Embryonic facial prominence (tissue), 1 donor: ENCODE data around the gene FRY.

Experiments used
- DNase-seq: peaks from one replicate; pipeline ENCODE4 v3.0.0-alpha.2; 2016; ENCODE audit errors: extremely low spot score

The FRY gene

DNA sequence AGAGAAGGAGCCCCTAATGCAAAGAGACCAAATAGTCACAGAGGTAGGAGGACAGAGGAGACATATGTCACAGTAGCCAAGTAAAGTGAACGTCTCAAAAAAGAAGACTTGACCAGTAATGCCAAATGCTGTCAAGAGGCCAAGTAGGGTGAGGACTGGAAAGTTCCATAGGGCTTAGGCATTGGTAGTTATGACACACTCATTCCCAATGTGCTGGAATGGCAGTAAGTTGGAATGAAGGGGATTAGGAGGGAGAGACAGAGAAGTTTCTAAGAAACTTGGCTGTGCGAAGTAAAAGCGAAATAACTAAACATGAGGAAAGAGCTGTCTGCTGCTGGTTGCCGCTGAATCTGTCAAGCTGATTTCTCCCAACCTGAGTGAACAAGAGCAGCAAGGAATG lies 14.9 kb upstream of the FRY start:
- DNase-seq = no peak

GRCh38 chr13:32017474-32017873 lies 14.1 kb upstream of the FRY start:
- DNase-seq = no peak

- DNase-seq = no peak
Measured at GRCh38 chr13:32019612-32020233, 11.9 kb upstream of the FRY start.

- DNase-seq = no peak
Measured at GRCh38 chr13:32021785-32022184, 9.8 kb upstream of the FRY start.

DNA sequence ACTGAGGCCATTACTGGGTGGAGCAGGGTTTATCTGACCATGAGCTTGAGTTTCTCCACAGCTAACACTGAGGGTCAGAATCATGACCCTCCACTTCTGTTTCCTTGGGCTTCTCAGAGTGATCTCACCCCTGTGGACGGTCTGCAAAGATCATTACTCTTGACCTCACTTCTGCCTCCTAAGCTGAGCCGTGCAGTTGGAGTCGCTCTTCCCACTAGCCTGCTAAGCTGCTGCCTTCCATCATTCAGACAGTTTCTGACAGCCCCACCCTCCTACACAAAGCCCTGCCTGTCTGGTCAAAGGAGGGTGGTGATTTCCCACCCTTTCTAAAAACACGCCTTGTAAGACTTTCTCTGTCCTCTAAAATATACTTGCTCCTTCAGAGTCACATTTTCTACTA lies 9.3 kb upstream of the FRY start:
- DNase-seq = no peak

GRCh38 chr13:32023096-32023495 lies 8.5 kb upstream of the FRY start:
- DNase-seq = no peak

- no peak for DNase-seq
Measured at GRCh38 chr13:32023698-32024097, 7.9 kb upstream of the FRY start.

- DNase-seq = no peak
Measured at GRCh38 chr13:32024750-32025149, 6.8 kb upstream of the FRY start.

DNA sequence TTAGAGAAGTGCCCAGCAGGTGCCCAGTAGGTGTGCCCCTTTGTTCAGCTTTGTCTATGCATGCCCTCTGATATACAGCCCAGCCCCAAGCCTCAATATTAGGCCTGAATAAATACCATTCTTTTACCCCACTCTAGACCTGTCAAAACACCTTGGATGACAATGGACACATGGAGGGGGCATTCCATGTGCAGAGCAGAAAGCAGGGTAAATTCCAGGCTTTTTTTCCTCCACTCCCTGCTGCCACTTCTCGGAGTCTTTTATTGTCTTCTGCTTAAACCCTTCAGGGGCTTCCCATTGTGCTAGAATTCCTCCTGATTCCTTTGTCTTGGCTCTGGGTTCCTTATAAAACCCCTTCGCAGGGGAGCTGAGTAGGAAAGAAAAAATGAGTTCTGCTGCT lies 5.8 kb upstream of the FRY start:
- DNase-seq = no peak

DNA sequence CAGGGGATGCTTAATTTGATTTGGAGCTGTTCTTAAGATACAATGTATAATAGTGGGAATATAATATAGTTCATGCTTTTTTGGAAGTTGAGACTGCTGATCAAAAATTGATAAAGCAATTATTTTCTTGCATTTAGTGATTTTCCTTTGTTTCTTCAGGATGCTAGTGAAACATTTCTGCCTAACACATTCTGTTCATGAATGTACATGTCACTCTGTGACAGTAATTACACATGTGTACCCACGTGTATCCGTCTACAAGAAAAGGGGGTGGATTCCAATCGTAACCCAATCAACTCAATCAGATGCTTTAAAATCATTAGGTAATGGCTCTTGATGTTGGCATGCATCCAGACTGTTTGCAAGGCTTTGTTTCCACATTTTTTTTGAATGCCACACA lies 5.0 kb upstream of the FRY start:
- DNase-seq = no peak

DNA sequence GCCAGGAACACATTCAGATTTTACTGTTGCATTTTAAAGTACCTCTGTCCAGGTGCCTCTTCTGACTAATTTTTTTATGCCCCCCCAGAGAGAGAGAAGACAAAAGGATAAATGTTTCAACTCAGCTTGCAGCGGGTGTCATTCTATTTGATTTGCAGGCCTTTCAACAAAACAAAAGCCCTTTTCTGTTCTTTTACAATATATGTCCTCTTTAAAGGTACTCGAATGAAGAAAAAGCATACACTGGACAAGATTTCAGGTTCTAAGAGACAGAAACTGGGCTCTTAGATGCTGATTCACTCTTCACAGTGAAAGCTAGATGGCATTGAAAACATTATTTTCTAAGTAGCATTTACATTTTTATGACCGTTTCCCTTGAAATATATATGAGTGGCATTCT lies 2.9 kb upstream of the FRY start:
- no peak for DNase-seq

- no peak for DNase-seq
Measured at GRCh38 chr13:32029684-32030083, 1.9 kb upstream of the FRY start.

DNA sequence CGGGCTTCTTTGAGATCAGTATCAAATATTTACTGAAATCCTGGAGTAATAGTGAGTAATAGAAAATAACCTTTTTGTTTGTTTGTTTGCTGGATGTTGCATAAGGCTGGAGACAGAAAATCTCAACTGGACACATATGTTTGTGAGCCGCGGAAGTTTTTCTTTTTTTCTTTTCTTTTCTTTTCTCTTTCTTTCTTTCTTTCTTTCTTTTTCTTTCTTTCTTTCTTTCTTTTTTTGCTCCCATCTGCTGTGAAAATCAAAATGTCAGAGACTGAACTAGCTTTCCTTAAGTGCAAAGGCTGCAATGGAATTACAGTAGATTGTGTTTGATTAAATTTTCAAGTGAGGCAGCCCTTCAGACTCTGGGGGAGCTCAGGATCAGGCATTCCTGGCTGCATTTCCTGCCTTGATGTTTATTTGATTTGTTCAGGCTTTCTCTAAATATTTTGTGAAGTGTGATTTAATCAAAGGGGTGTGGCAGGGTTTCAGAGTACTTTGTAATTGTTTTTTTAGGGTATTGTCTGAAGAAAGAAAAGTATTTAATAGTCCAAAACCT lies 319 bp downstream of the FRY start:
- no peak for DNase-seq

DNA sequence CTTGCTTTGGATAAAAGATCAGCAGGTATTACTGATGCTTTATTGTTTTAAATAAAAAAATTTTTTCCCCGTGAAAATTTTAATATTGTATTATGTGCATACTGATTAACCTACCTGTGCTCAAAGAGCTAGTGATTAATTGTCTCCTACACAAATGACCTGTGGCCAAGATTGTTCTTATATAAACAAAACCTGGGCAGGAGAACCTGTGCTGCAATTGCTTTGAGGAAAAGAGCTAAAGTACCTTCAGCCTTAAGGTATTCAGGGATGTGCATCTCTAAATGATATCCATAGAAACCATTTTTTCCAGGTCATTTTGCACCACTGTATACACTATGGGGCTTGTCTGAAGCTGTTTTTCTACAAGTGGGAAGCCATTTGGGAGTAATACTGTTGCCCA lies 1.2 kb downstream of the FRY start:
- DNase-seq = no peak

GRCh38 chr13:32033744-32034143 lies 2.2 kb downstream of the FRY start:
- DNase-seq = no peak

DNA sequence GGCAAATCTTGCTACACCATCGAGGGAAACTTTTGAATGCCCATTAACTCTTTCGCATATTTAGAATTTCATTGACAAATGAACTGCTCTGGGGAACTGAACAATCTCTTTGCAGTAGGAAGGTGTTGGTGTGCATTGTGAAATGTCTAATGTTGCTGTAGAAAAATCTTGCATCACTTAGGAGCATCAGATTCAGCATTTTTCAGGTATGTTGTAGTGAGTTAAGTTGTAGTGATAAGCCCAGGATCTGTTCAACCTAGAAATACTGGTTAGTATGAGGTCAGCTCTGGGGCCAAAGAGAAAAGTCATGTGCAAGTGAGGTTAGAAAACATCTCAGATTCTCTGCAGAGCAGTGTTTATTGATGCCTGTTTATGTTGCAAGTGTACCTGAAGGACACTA lies 4.1 kb downstream of the FRY start:
- DNase-seq = no peak

DNA sequence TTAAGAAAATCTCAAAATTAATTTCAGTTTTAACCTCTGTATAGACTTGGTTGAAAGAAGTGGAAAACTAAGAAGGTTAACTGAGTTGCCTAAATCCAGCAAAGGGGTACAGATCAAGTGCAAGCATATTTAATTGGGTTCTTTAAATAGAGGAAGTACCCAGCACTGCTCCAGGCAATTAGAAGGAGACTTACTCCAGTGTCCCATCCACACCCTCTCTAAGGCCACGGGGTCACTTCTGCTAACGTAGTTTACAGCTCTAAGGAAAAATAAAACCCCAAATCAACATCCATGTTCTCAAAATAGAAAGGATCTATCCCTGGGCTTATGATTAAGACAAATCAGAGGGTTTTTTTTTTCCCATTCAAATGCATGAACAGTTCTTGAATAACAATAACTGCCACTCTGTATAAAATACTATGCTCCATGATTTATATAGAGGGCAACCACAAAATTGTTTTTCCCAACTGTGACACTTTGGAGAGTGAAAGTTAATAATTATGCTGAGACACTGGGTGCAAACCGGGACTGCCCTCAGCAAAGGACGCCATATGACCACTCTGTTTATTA lies 4.6 kb downstream of the FRY start:
- DNase-seq = no peak

DNA sequence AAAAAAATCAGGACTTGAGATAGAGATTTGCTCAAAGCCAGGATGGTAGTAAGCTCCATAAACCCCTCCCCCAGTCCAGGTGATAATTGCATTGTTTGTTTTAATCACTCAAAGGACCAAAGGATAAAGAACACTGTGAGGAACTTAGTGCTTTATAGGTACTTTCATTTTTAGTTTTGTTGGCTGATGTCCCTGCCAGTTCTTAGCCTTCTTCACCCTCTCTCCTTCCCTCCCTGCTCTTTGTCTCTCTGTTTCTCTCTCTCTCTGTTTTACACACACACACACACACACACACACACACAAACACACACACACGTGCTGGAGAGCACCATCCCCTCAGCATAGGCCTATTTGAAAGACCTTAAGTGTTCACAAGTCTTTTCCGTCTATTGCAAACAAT lies 5.2 kb downstream of the FRY start:
- DNase-seq = no peak

DNA sequence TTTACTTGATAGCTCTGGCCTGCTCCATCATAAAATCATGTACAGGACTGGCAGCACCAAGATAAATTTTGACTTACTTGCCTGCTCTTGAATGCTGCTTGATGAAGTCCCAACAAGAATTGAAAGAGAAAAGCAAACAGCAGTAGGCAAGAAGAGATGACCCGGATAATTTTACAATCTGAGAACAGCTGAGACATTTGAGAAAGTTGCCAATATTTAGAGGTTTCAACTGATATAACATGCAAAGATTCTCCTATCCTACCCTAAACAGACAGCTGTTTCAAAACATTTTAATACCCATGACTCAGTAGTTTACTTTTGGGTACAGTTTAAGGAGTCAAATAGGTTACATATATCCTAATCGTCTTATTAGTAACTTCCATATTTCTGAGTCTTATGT lies 5.9 kb downstream of the FRY start:
- no peak for DNase-seq

- DNase-seq = no peak
Measured at GRCh38 chr13:32038343-32038742, 6.8 kb downstream of the FRY start.

DNA sequence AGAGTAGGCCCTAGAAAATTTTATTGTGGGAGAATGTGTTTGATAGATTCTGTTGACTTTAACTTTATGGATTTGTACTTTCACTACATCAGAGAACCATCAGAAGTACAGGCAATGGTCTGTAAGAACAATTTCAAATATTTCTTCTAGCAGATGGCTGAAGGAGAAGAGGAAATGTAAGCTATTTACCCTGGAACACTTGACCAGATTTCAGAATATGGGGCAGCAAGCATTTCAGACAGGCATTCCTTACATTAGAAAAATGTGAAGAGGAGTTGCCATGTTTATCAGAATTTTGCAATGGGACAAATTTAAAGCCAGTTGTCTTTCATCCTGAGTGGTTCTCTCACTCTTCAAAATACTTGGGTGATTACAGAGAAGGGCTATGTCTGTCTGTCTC lies 7.5 kb downstream of the FRY start:
- no peak for DNase-seq

- DNase-seq = no peak
Measured at GRCh38 chr13:32039528-32039927, 8.0 kb downstream of the FRY start.

GRCh38 chr13:32040052-32040642 lies 8.6 kb downstream of the FRY start:
- DNase-seq = no peak

- DNase-seq = no peak
Measured at GRCh38 chr13:32040689-32041088, 9.1 kb downstream of the FRY start.
